Raji (cell line): ENCODE results near the gene VPS13D.

Source experiments
- POLR2A ChIP-seq: IDR thresholded peaks from 2 replicates; pipeline ENCODE4 v1.6.1; 2011; ENCODE audit warnings: low read depth, low read length, control low read depth; ENCODE audit not compliant: insufficient read depth

VPS13D gene

DNA sequence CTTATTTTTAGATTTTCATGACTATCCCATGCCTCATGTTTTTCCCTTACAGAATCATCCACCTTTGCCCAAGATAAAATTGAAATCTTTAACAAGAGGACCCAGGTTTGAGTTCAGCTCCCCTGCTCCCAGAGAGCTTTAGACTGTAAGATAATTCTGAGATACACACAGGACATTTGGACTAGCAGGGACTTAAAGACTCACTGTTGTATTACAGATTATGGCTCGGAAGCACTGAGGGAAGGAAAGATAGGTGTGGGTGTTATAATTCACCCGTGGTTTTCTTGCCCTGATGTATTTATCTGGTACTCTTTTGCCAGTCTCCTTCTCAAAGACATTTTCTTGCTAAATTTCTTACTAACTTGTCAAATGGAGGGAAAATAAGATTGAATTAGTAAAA is 238.5 kb downstream of the VPS13D start:
- TF ChIP-seq POLR2A, result no peak

DNA sequence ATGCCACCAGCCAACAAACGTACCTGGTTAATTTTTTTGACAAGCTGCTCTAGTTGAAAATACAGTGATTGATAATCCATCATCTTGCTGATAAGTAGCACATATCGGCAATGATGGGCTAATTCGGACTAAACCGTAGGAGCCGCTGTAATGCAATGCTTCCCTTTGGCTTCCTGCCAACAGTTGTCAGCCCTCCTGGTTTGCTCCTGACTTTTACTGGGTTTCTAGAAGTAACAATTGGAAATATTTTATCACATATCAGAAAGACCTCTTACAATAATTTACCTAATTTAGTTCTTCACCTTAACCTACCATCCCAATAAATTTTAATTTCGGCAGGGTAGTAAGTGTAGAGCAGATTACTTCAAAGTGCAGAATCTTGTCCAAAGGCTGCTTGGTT is 239.7 kb downstream of the VPS13D start:
- no peak for TF ChIP-seq POLR2A

DNA sequence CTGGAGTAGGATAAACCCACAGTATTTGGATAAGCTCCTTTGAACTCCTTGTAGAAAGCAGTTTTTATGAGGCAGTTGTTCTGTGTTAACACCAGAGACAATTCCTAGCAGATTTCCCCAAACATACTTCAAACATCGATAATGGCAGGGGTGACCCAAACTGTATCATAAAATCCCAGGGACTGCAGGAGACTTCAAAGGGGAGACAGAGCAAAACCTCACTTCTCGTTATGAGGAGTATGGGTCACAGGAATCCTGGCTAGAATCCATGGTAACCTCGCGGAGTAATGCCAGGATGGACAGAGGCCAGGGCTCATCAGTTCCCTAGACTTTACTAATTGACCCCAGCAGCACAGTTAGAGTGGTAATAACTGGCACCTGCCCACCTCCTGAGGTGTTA is 240.2 kb downstream of the VPS13D start:
- TF ChIP-seq POLR2A, result no peak

DNA sequence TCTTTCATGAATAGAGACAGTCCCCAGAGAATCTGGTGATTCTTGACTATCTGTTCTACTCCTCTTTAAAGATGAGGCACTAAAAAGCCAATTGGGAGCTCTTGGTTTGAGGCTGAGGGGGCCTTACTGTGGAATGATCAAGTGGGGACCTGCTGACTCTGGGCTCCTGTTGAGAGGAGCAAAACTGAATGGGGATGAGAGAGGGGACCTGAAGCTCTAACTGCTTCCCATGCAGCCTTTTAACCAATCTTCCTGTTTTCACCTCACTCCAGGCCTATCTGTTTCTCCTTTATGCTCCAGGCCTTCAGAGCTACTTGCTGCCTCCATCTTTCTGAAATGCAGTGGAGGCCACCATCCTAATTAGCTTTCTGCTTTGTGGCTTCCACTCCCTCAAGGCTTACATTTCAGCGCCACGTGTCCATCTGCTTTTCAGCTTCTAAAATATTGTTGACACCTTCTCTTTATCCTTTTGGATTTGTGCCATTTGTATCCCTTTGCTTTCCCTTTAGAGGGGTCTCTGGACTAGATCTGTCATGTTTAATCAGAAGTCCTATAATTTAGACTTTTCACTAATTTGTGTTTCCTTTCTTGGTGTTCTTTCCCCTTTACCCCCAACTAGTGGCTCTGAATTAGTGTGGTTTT is 242.4 kb downstream of the VPS13D start:
- no peak for TF ChIP-seq POLR2A

DNA sequence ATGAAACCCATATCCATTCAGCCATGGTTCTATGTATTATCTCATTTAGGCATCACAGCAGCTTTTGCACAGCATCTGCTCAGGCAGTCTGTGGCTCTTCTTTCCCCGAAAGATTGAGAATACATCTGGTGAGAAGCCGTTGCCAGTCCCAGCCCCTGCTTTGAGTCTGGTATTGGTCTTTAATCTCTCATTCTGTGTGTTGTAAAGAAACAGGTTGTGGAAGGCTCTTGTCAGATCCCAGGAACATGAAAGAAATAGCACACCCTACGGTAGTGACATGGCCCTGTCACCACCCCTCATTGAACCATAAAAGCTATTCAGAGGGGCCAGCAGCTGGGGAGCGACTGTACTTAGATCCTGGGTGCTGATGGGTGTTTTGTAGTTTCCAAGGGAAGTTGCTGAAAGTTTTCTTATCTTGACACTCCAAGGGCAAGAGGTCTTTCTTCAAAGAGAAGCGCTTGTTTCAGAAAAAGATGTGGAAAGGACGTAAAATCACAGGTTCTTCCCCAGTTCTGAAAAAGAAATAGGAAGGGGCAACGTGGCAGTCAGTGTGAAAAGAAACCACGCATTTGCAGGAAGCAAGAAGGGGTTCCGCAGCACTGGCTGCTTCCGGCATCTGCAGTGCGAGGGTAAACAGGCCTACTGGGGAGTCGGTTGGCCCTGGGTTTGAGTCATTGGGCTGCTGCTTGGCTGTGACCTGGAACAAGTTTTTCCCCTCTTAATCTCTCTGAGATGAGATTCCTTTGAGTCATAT is 243.1 kb downstream of the VPS13D start:
- no peak for TF ChIP-seq POLR2A

DNA sequence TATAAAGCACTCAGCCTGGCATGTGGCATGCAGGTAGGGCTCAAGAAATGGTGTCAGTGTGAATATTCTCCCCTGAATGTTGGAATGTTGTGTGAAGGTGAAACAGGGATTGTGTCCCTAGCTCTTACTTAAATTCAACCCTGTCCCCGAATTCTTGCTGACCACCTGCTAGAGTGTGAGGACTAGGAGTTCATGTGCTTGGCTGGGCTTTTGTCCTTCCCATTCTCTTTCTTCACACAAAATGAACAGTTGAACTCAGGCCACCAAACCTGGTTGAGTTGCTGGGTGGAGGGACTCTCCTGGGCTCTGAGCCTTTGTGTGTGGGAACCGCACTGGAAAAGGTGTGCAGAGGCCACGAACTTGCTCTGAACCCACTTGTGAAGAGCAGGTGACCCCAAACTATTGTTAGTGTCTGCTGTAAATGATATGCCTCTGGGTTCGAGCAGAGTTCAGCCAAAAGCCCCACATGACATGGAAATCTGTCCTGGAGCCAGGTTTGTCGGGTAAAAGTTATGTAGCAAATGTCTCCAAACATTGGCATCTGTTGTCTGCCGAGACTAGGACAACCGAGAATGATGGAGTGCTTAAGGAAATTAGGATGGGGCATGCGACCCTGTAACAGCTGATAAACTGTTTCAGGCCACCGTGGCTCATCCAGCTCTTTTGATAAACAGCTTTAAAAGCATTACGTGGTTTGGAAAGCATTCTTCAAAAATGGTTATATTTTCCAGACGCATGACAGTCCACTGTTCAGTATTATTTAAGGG is 243.9 kb downstream of the VPS13D start:
- TF ChIP-seq POLR2A, result no peak

DNA sequence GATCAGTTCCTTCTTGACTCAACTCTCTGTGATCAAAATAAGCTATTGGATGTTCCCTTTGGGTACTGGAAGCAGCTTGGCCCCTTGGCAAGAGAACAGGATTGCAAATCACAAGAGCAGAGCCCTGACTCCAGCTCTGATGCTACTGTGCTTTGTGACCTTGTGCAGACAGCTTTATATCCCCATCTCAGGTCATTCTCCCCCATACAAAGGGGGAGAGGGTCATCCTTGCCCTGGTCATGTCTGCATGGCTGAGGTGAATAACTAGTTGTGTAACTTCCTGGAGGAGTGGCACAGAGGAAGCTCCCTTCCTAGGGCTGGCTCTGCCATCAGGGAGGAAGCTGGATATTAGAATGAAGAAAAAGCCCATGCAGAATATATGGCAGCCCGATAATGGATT is 245.3 kb downstream of the VPS13D start:
- TF ChIP-seq POLR2A, result no peak

DNA sequence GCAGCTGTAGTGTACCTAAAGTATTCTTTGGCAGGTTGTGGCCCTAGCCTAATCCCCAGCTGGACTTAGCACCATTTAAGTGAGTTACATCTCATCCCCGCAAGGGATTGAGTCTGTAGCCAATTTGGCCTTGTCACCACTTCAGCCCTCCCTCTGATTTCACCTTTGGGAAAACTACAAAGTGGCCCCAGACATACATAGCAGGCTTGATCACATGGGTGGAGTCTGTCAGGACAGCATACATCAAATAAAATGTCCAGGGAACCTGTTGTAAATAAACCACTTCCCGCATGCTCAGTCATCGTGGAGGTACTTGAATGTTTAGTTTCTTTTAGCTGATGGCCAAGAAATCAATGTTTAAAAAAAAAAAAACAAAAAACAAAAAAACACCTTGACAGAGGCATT is 245.7 kb downstream of the VPS13D start:
- no peak for TF ChIP-seq POLR2A

DNA sequence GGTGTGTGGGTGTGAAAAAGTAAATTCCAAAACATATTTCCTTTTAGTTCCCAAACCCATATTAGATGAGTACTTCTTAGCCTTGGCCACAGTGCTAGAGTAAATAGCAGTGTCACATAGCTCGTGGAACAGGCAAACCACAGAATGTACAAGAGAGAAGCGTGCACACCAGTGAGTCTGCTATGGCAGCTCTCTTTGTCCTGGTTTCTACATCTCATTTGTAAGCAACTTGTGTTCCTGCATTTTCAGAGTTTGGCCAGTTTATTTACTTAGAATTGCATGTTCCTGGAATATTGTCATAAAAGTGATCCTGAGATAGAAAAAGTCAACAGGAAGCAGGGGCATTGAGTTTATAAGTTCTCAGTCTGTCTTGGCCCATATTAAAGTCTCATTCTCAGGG is 246.1 kb downstream of the VPS13D start:
- TF ChIP-seq POLR2A, result no peak

DNA sequence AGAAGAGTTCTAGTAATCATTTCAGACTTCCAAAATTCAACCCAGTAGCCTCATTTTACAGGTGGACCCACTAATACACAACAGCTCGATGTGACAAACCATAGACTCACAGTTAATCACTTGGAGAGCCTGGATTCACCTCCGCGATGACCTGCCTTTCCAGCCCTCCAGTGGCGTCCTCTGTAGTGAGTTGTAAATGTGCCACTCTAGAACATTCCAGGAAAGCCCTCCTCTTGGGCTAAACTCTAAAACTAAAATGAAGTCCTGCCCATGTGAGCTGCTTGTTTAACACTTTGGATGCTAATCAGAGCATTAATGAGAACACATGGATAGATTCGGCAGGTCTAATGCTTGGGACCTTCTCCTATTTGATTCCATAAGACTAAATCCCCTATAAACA is 247.5 kb downstream of the VPS13D start:
- no peak for TF ChIP-seq POLR2A

DNA sequence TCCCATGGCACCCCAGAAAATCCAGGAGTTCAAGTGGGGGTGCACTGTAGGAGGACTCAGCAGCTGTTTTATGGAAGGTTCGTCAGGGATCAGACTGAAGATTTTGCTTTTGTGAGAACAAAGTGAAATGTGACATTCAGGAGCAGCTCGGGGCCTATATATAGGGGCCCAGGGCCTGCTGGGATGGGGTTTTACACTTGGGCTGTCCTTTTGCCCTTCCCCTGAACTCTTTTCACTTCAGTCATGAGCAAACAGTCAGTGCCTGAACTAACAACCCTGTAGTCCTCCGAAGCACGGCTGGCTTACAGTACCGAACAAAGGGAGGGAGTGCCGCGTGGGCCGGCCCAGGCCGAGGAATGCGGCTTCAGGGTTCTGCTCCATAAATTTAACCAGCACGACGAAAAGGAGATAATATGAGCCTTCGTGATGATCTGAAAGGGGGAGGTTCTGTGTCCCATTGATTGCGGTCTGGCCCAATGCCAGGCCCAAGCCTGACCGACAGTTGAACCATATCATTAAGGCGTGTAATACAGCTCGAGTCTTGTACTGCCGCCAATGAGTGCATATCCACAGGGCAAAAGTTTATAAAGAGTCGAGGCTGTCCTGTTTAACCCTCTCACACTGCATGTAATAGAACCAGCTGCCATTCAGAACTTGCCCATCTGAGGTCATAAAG is 248.2 kb downstream of the VPS13D start:
- TF ChIP-seq POLR2A, result no peak

DNA sequence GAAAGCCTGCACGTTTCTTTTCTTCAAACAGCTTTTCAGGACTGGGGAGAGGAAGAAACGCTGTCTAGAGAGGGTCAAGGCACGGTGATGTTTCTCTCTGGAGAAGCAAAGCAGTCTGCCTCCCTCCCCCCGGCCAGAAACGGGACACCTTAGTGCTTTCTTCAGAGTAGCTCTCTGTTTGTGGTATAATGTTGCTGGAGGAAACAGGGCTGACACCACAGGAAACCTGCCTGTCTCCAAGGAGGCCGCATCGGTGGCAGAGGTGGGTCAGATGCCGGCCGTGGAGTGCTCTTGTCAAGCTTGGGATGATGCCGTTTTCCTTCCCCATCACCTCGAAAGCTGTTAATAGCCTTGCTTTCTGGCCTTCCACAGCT is 248.8 kb downstream of the VPS13D start:
- no peak for TF ChIP-seq POLR2A

DNA sequence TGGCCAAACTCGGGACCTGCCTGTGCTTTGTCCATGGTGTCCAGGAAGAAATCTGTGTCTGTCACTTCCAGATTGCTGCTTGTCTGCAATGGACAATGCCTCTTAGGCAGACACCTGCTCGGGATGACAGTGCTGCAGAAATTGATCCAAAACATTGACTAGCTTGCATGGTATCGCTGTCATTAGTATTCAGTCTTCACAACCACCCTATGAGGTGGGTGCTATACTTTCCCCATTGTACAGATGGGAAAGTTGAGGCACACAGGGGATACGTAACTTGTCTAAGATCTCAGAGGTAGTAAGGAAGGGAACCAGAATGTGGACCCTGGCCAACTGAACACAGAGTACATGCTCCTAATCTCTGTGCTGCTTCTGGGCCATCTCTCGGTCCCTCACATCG is 249.5 kb downstream of the VPS13D start:
- no peak for TF ChIP-seq POLR2A

DNA sequence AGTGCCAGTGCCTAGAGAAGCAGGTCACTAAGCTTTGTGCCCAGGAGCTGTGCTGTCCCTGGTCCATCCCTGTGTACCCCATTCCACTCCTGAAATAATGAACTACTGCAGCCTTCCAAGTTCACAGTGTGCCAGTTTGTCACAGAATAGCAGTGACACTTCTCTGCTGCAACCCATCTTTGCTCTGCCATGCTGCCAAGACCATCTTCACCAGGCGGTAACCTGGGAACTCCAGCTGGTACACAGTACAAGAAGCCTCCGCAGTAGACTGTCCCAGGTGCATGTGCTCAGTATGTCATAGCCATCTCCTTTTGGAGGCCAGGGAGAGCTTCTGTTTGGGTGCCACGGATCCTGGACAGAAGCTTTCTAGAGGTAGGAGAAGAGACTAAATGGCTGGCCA is 250.2 kb downstream of the VPS13D start:
- no peak for TF ChIP-seq POLR2A

DNA sequence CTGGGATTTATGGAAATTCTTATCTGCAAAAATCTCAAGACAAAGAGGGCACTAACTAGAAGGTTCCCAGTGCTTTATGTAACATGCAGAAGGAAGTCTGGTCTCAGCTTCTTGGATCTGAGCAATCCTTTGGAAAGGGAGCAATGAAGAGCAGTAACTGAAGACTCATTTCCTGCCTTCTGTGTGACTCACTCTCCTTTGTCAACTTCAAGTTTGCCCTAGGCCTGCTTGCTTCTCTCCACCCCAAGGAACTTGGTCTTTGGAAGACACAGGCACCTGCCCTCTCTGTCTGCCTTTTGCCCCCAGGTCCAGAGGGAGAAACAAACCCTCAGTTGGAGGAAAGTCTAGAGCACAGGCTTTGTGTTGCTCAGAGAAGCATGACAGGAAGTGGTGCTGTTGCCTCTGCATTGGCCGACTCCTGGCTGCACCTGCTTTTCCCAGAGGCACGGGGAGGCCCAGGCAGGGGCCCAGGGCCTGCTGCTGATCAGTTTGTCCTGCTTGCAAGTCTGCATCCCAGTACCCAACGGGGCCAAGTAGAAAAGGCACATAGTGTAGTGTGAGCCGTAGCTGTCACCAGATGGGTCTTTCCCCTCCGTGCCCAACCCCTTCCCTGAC is 251.0 kb downstream of the VPS13D start:
- TF ChIP-seq POLR2A, result no peak
